Adrenal gland (tissue), 12 donors: ENCODE results near the gene TTC23L. TPM values are rescaled to one million over a fixed set of nuclear protein-coding genes. Genes with fewer than 3 reads are reported as not detected.
A peak's percentile ranks its signal among the peaks of the same experiment; 100 is the strongest.

ENCODE experiments used
- DNase-seq, 7 donors: peaks; one replicate each; pipeline ENCODE4 v3.0.0-alpha.2; 2019 to 2020
- H3K27ac ChIP-seq, 5 donors: fragments of 200-600 bp; sonication (generic) in 4 of 5; 1 replicate in 3 of 5; 2 replicates in 2 of 5; pipeline versions ENCODE4 v1.5.1 to v1.8.0; 2016 to 2020; ENCODE audit warnings: mild to moderate bottlenecking in 1 of 5
- H3K27me3 ChIP-seq: fragments of 200-600 bp; 2 replicates; pipeline ENCODE4 v1.8.0; 2021
- H3K36me3 ChIP-seq, 2 donors: fragments of 200-600 bp; replicated peaks in 1 of 2; 1 replicate in 1 of 2; 2 replicates in 1 of 2; pipeline versions ENCODE4 v1.5.1 to v1.8.0; 2018 to 2022
- H3K4me1 ChIP-seq, 2 donors: fragments of 200-600 bp; replicated peaks in 1 of 2; 1 replicate in 1 of 2; 2 replicates in 1 of 2; pipeline versions ENCODE4 v1.5.1 to v1.8.0; 2018 to 2021
- H3K4me3 ChIP-seq, 4 donors: fragments of 200-600 bp; sonication (generic) in 3 of 4; one replicate each; pipeline ENCODE4 v1.5.1; 2016 to 2018
- H3K9me3 ChIP-seq, 3 donors: fragments of 200-600 bp; sonication (generic) in 1 of 3; replicated peaks in 1 of 3; 1 replicate in 2 of 3; 2 replicates in 1 of 3; pipeline versions ENCODE4 v1.5.1 to v1.8.0; 2016 to 2021
- POLR2A ChIP-seq, 2 donors: fragments of 450-650 bp; IDR thresholded peaks; one replicate each; pipeline ENCODE4 v1.6.1; 2017; ENCODE audit warnings: antibody characterized with exemption in 2 of 2, mild to moderate bottlenecking in 2 of 2, moderate library complexity in 1 of 2
- WGBS, 4 donors: extraction: QIAGEN DNeasy Blood & Tissue Kit in 2 of 4; methylation state at CpG; one replicate each; pipeline versions ENCODE4 v1.1.5 to v1.1.7; 2013 to 2017; 5-methylcytosine and 5-hydroxymethylcytosine counted together
- intact Hi-C, 2 donors: fragments of 100-400 bp; cut with DNase I; formaldehyde crosslinking; loops; one replicate each; pipeline versions ENCODE4 v1.14.1 to v1.15.0; 2022 to 2023
- polyA plus RNA-seq, 3 donors: library from polyadenylated mRNA; stranded (reverse); fragments of 200-250 nt in 2 of 3; fragments of 350-450 nt in 1 of 3; fragmentation: Illumina TruSeq in 1 of 3; extraction: RNeasy Lipid Tissue Mini Kit (QIAGEN cat#74804) in 1 of 3; gene quantifications; one replicate each; pipeline ENCODE4 v1.2.3, GENCODE V29; 2013 to 2014
- total RNA-seq, 9 donors: library from RNA; depleted of rRNA in 4 of 9; stranded (reverse); fragments of >200 nt in 4 of 9; fragments of 120-200 nt in 1 of 9; fragmentation: NEBNext Ultra II Directional in 1 of 9; extraction: Animal tissue kit (Norgen Biotek cat#: 25700) in 1 of 9; gene quantifications; one replicate each; pipeline versions ENCODE4 v1.1.0 to v1.2.4, GENCODE V29; 2013 to 2023
- TF ChIP-seq, protein P1 (sequence below), 6 experiments: fragments of 450-650 bp in 4 of 6; fragments of 200-600 bp in 2 of 6; sonication (generic) in 1 of 6; IDR thresholded peaks; 1 replicate in 5 of 6; 2 replicates in 1 of 6; pipeline versions ENCODE4 v1.5.1 to v1.8.0; 2016 to 2021; ENCODE audit warnings: antibody characterized with exemption in 6 of 6, mild to moderate bottlenecking in 2 of 6, moderate library complexity in 1 of 6
- donor health status: healthy with polysubstance abuse.
- donor health status: Bipolar disorder and iron deficiency.
- donor health status: DM: yes; HTN: yes; CAD: no.
- donor health status: DM: no; HTN: no; CAD: no.
- donor health status: DM: no; HTN: no; CAD: no.
- donor health status: DM: yes; HTN: yes; CAD: no.

TTC23L gene
- total and polyA plus RNA-seq, 12 donors = 0.40 to 4.8 (median 2.9) TPM; not detected in 2

DNA sequence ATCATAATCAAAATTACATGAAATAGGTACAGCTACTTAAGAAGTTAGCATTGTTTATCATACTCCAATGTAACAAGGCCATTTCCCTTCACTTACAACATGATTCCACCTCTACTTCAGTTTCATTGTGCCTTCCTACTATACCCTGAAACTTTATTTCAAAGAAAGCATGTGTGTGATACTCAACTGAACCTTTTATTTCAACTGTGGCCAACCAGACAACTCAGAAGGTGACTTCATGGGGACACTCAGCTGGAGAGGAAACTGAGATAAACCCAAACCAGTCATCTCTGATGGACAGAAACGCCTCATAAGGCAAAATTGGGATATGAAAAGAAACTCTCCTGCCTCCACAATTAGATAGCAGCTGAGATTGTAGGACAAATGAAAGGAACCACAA, 5.9 kb upstream of the TTC23L start:
- intact Hi-C loops = no loop called here
- no peaks in the 10 kb centered on the region for H3K27me3 ChIP-seq
- no peaks in the 10 kb centered on the region for H3K9me3 ChIP-seq
- DNase-seq = no peak
- H3K4me1 ChIP-seq = peaks cover 0 to under 1% of the 10 kb centered on the region in 2 donors
- 87 to 100% (median 96%) methylated on average over 1 of the region's 1 CpG for WGBS, 4 donors
- H3K27ac ChIP-seq = no peak overlapping the region
- H3K4me3 ChIP-seq = no peak overlapping the region
- no peak for TF ChIP-seq POLR2A (IDR thresholded peaks at IDR 0.05)
- TF ChIP-seq, protein P1, sequence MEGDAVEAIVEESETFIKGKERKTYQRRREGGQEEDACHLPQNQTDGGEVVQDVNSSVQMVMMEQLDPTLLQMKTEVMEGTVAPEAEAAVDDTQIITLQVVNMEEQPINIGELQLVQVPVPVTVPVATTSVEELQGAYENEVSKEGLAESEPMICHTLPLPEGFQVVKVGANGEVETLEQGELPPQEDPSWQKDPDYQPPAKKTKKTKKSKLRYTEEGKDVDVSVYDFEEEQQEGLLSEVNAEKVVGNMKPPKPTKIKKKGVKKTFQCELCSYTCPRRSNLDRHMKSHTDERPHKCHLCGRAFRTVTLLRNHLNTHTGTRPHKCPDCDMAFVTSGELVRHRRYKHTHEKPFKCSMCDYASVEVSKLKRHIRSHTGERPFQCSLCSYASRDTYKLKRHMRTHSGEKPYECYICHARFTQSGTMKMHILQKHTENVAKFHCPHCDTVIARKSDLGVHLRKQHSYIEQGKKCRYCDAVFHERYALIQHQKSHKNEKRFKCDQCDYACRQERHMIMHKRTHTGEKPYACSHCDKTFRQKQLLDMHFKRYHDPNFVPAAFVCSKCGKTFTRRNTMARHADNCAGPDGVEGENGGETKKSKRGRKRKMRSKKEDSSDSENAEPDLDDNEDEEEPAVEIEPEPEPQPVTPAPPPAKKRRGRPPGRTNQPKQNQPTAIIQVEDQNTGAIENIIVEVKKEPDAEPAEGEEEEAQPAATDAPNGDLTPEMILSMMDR (IDR thresholded peaks at IDR 0.05) = no peak
- peaks cover 0 to 11% of the 10 kb centered on the region in 2 donors for H3K36me3 ChIP-seq

DNA sequence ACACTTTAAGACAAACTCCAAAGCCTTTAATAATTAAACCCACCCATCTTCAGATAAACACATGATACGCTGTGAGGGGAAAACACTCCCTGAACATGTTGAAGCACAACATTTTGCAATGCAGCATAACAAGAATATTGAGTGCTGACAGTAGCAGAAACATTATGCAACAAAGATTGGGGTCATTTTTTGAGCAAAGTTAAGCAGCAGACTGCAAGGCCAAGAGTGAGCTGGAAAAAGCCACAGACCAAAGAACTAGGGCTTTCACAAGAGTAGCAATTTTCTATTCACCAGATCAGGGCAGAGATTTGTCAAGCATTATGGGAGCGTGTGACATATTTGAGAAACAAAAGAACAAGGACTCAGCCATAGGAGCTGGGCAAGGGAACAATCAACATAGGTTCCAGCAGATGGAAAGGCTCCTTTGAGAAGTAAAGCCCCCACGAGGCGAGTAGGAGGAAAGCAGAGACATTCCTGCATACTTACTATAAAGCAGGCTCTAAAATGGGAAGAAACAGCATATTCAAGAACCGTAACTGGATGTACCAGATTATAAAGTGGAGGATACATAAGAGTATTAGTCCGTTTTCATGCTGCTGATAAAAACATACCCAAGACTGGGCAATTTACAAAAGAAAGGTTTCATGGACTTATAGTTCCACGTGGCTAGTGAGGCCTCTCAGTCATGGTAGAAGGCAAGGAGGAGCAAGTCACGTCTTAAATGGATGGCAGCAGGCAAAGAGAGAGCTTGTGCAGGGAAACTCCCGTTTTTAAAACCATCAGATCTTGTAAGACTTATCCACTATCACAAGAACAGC, 4.8 kb upstream of the TTC23L start:
- peak overlapping the region in 2 of 5 donors; percentile 43 to 66 for H3K27ac ChIP-seq
- H3K9me3 ChIP-seq = no peaks in the 10 kb centered on the region
- DNase-seq = peak in 1 of 7 donors; percentile 45
- intact Hi-C loops = no loop called here
- no peaks in the 10 kb centered on the region for H3K27me3 ChIP-seq
- WGBS, 4 donors = 81 to 85% (median 82%) methylated on average over 9 of the region's 9 CpGs
- H3K36me3 ChIP-seq = peaks cover 0 to 11% of the 10 kb centered on the region in 2 donors
- peaks cover 0 to 7% of the 10 kb centered on the region in 2 donors for H3K4me1 ChIP-seq
- TF ChIP-seq, protein P1 (IDR thresholded peaks at IDR 0.05) = no peak
- no peak for TF ChIP-seq POLR2A (IDR thresholded peaks at IDR 0.05)
- H3K4me3 ChIP-seq = no peak overlapping the region

DNA sequence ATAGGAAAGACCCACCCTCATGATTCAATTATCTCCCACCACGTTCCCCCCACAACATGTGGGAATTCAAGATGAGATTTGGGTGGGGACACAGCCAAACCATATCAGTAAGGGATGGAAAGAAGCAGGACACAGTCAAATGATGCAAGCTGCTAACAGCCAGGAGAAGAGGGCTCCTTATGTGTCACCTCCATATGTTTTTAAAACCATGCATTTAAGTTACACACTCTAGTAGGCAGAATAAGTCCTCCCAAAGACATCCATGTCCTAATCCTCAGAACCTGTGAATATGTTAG, 4.2 kb upstream of the TTC23L start:
- no peak for TF ChIP-seq POLR2A (IDR thresholded peaks at IDR 0.05)
- TF ChIP-seq, protein P1 (IDR thresholded peaks at IDR 0.05) = no peak
- H3K9me3 ChIP-seq = no peaks in the 10 kb centered on the region
- no peaks in the 10 kb centered on the region for H3K27me3 ChIP-seq
- peak overlapping the region in 2 of 5 donors; percentile 43 to 66 for H3K27ac ChIP-seq
- H3K4me3 ChIP-seq = no peak overlapping the region
- peaks cover 0 to 9% of the 10 kb centered on the region in 2 donors for H3K36me3 ChIP-seq
- peaks cover 0 to 7% of the 10 kb centered on the region in 2 donors for H3K4me1 ChIP-seq
- 83 to 91% (median 90%) methylated on average over 1 of the region's 1 CpG for WGBS, 4 donors
- no peak for DNase-seq
- intact Hi-C loops = no loop called here

- H3K36me3 ChIP-seq = peaks cover 0 to 2% of the 10 kb centered on the region in 2 donors
- H3K4me3 ChIP-seq = no peak overlapping the region
- no peaks in the 10 kb centered on the region for H3K9me3 ChIP-seq
- H3K27ac ChIP-seq = no peak overlapping the region
- intact Hi-C loops = no loop called here
- H3K27me3 ChIP-seq = no peaks in the 10 kb centered on the region
- TF ChIP-seq POLR2A (IDR thresholded peaks at IDR 0.05) = no peak
- TF ChIP-seq, protein P1 (IDR thresholded peaks at IDR 0.05) = no peak
- DNase-seq = no peak
- WGBS, 4 donors = 89 to 94% (median 91%) methylated on average over 3 of the region's 3 CpGs
- peaks cover 0 to 7% of the 10 kb centered on the region in 2 donors for H3K4me1 ChIP-seq
These were observed 3.3 kb upstream of the TTC23L start for GRCh38 chr5:34835664-34836063.
